ENCODE data around the gene MDC1. TPM values are rescaled to one million over a fixed set of nuclear protein-coding genes. Genes with fewer than 3 reads are reported as not detected.
A peak's percentile ranks its signal among the peaks of the same experiment; 100 is the strongest.

Gene MDC1
- polyA plus RNA-seq, 1 of the 3 experiments (the other 2 are of a cell fraction), result 10.4 TPM

- TF ChIP-seq RXRA (IDR thresholded peaks at IDR 0.05; ENCODE audit: borderline replicate concordance, low read depth) (no peak), PBX3 (IDR thresholded peaks at IDR 0.05) (peak; percentile 43; the same call in 1 of the 2 replicates)
These were observed 27.1 kb upstream of the MDC1 start, which contains the start of gene IER3 (continued) for GRCh38 chr6:30744054-30744805.

- POLR2A ChIA-PET, result no interaction called here
- H3K4me1 ChIP-seq (ENCODE audit: control insufficient read depth in 1 of 2, insufficient read depth in 2 of 2, low read depth in 1 of 2, low read length in 1 of 2), result peaks cover 21 to 30% of the 10 kb centered on the region in 2 experiments
- H3K36me3 ChIP-seq (replicated peaks in 1 of 2; ENCODE audit: control insufficient read depth in 1 of 2, insufficient read depth in 2 of 2, low read length in 1 of 2), result peaks cover 17 to 22% of the 10 kb centered on the region in 2 experiments
- peaks cover 52% of the 10 kb centered on the region for H3K79me2 ChIP-seq (ENCODE audit: insufficient read depth)
- no peaks in the 10 kb centered on the region for H4K20me1 ChIP-seq (ENCODE audit: insufficient read depth)
- DNase-seq, result peak; percentile 27
- peak overlapping the region; percentile 85; the same call in 1 of the 2 replicates for H3K4me2 ChIP-seq
- H3K4me3 ChIP-seq (ENCODE audit: low read depth in 2 of 2, low read length in 1 of 2), result peak overlapping the region; percentile 75 to 76
- no peaks in the 10 kb centered on the region for H3K27me3 ChIP-seq (ENCODE audit: insufficient read depth)
- peak overlapping the region; percentile 84 to 95 for H3K27ac ChIP-seq (ENCODE audit: low read depth in 2 of 2, low read length in 1 of 2)
- no peak for TF ChIP-seq RCOR1 (IDR thresholded peaks at IDR 0.05; ENCODE audit: low read length)
- TF ChIP-seq GABPA (IDR thresholded peaks at IDR 0.05; ENCODE audit: low read depth), result 0 out of 2 replicates have a peak, but pooled peaks have one; percentile 0
- TF ChIP-seq IRF3 (IDR thresholded peaks at IDR 0.05; ENCODE audit: low read depth, low read length), result no peak
- TF ChIP-seq MXI1 (IDR thresholded peaks at IDR 0.05; ENCODE audit: low read depth, low read length), result no peak
- TF ChIP-seq USF2 (IDR thresholded peaks at IDR 0.05; ENCODE audit: borderline replicate concordance, low read depth, low read length), result no peak
- WGBS (ENCODE audit: low lambda C conversion rate), result 81% methylated on average over 49 of the region's 55 CpGs
- peak overlapping the region; percentile 87 for H3K9ac ChIP-seq
- no peaks in the 10 kb centered on the region for H3K9me2 ChIP-seq
- H2AFZ ChIP-seq (ENCODE audit: low read depth), result no peak overlapping the region
- H3F3A ChIP-seq (replicated peaks; ENCODE audit: insufficient read depth), result peaks cover 19% of the 10 kb centered on the region
- H3K9me3 ChIP-seq, result no peaks in the 10 kb centered on the region
- CTCF ChIA-PET, result interaction anchor here (0.8 to 42.4 kb wide), 4 partner anchors 9 to 85 kb away, joined by 3 to 838 read pairs (median 38); partner anchors contain the start of genes DHX16, NRM and PPP1R18
These were observed 26.3 kb upstream of the MDC1 start for GRCh38 chr6:30743099-30744053.

Measured in SK-N-SH (cell line).